Transverse colon (tissue), 4 donors: Measurements from ENCODE around the gene STK17A.

Experiments used
- CTCF ChIP-seq, 5 experiments: fragments of 200-600 bp in 3 of 5; fragments of 450-650 bp in 2 of 5; sonication (generic) in 3 of 5; IDR thresholded peaks; 1 replicate in 2 of 5; 2 replicates in 3 of 5; pipeline ENCODE4 v1.5.1; 2016 to 2017; ENCODE audit warnings: antibody characterized with exemption in 5 of 5, inconsistent platforms in 3 of 5, mild to moderate bottlenecking in 2 of 5, moderate library complexity in 1 of 5
- EP300 ChIP-seq: sonication (generic); formaldehyde crosslinking; IDR thresholded peaks from one replicate; pipeline ENCODE4 v1.6.1; 2017; ENCODE audit warnings: antibody characterized with exemption, low read depth
- POLR2A ChIP-seq: fragments of 450-650 bp; IDR thresholded peaks from one replicate; pipeline ENCODE4 v1.6.1; 2016; ENCODE audit warnings: antibody characterized with exemption, mild to moderate bottlenecking, moderate library complexity
- POLR2AphosphoS5 ChIP-seq, 3 donors: sonication (generic); formaldehyde crosslinking; IDR thresholded peaks; one replicate each; pipeline ENCODE4 v1.6.1; 2016; ENCODE audit warnings: antibody characterized with exemption in 3 of 3

GRCh38 chr7:43647339-43647672 lies 64.4 kb downstream of the STK17A start:
- TF ChIP-seq CTCF (IDR thresholded peaks at IDR 0.05) (no peak), POLR2AphosphoS5 (IDR thresholded peaks at IDR 0.05) (no peak), POLR2A (no peak), EP300 (no peak)
